ENCODE data around the gene CACFD1.

Gene CACFD1

GRCh38 chr9:133502112-133502511, 42.3 kb downstream of the CACFD1 start:
- DNase-seq, result no peak

- DNase-seq, result no peak
These were observed 45.5 kb downstream of the CACFD1 start for GRCh38 chr9:133505186-133505830.

- no peak for DNase-seq
These were observed 46.3 kb downstream of the CACFD1 start for GRCh38 chr9:133505901-133506652.

GRCh38 chr9:133506653-133507038, 46.9 kb downstream of the CACFD1 start:
- no peak for DNase-seq

- no peak for DNase-seq
These were observed 47.6 kb downstream of the CACFD1 start for GRCh38 chr9:133507246-133507965.

- DNase-seq, result no peak
These were observed 48.3 kb downstream of the CACFD1 start for GRCh38 chr9:133508046-133508445.

- peak in 9 of 14 donors; percentile 13 to 68 (median 54) for DNase-seq
These were observed 49.7 kb downstream of the CACFD1 start for GRCh38 chr9:133509179-133510083.

GRCh38 chr9:133510926-133511505, 51.2 kb downstream of the CACFD1 start:
- no peak for DNase-seq

- DNase-seq, result no peak
These were observed 51.8 kb downstream of the CACFD1 start for GRCh38 chr9:133511607-133512006.

- DNase-seq, result no peak
These were observed 52.8 kb downstream of the CACFD1 start for GRCh38 chr9:133512253-133513213.

- DNase-seq, result no peak
These were observed 53.7 kb downstream of the CACFD1 start for GRCh38 chr9:133513214-133514100.

GRCh38 chr9:133514460-133515239, 54.9 kb downstream of the CACFD1 start:
- peak in 11 of 14 donors; percentile 7 to 68 (median 27) for DNase-seq

GRCh38 chr9:133515240-133515610, 55.4 kb downstream of the CACFD1 start:
- no peak for DNase-seq

GRCh38 chr9:133515615-133516255, 56.0 kb downstream of the CACFD1 start:
- DNase-seq, result no peak

- no peak for DNase-seq
These were observed 56.6 kb downstream of the CACFD1 start for GRCh38 chr9:133516256-133516960.

- DNase-seq, result no peak
These were observed 57.2 kb downstream of the CACFD1 start for GRCh38 chr9:133516961-133517350.

GRCh38 chr9:133517711-133518110, 57.9 kb downstream of the CACFD1 start:
- DNase-seq, result no peak

- no peak for DNase-seq
These were observed 58.4 kb downstream of the CACFD1 start for GRCh38 chr9:133518200-133518599.

Data from C1 segment of cervical spinal cord (tissue), 14 donors.